Adrenal gland (tissue), 12 donors: ENCODE measurements around the gene HOXA6. TPM values are rescaled to one million over a fixed set of nuclear protein-coding genes. Genes with fewer than 3 reads are reported as not detected.

Experiments
- DNase-seq, 7 donors: peaks; one replicate each; pipeline ENCODE4 v3.0.0-alpha.2; 2019 to 2020
- H3K27ac ChIP-seq, 5 donors: fragments of 200-600 bp; sonication (generic) in 4 of 5; 1 replicate in 3 of 5; 2 replicates in 2 of 5; pipeline versions ENCODE4 v1.5.1 to v1.8.0; 2016 to 2020; ENCODE audit warnings: mild to moderate bottlenecking in 1 of 5
- H3K27me3 ChIP-seq: fragments of 200-600 bp; 2 replicates; pipeline ENCODE4 v1.8.0; 2021
- H3K36me3 ChIP-seq, 2 donors: fragments of 200-600 bp; replicated peaks in 1 of 2; 1 replicate in 1 of 2; 2 replicates in 1 of 2; pipeline versions ENCODE4 v1.5.1 to v1.8.0; 2018 to 2022
- H3K4me1 ChIP-seq, 2 donors: fragments of 200-600 bp; replicated peaks in 1 of 2; 1 replicate in 1 of 2; 2 replicates in 1 of 2; pipeline versions ENCODE4 v1.5.1 to v1.8.0; 2018 to 2021
- H3K4me3 ChIP-seq, 4 donors: fragments of 200-600 bp; sonication (generic) in 3 of 4; one replicate each; pipeline ENCODE4 v1.5.1; 2016 to 2018
- H3K9me3 ChIP-seq, 3 donors: fragments of 200-600 bp; sonication (generic) in 1 of 3; replicated peaks in 1 of 3; 1 replicate in 2 of 3; 2 replicates in 1 of 3; pipeline versions ENCODE4 v1.5.1 to v1.8.0; 2016 to 2021
- POLR2A ChIP-seq, 2 donors: fragments of 450-650 bp; IDR thresholded peaks; one replicate each; pipeline ENCODE4 v1.6.1; 2017; ENCODE audit warnings: antibody characterized with exemption in 2 of 2, mild to moderate bottlenecking in 2 of 2, moderate library complexity in 1 of 2
- WGBS, 4 donors: extraction: QIAGEN DNeasy Blood & Tissue Kit in 2 of 4; methylation state at CpG; one replicate each; pipeline versions ENCODE4 v1.1.5 to v1.1.7; 2013 to 2017; 5-methylcytosine and 5-hydroxymethylcytosine counted together
- intact Hi-C, 2 donors: fragments of 100-400 bp; cut with DNase I; formaldehyde crosslinking; loops; one replicate each; pipeline versions ENCODE4 v1.14.1 to v1.15.0; 2022 to 2023
- polyA plus RNA-seq, 3 donors: library from polyadenylated mRNA; stranded (reverse); fragments of 200-250 nt in 2 of 3; fragments of 350-450 nt in 1 of 3; fragmentation: Illumina TruSeq in 1 of 3; extraction: RNeasy Lipid Tissue Mini Kit (QIAGEN cat#74804) in 1 of 3; gene quantifications; one replicate each; pipeline ENCODE4 v1.2.3, GENCODE V29; 2013 to 2014
- total RNA-seq, 9 donors: library from RNA; depleted of rRNA in 4 of 9; stranded (reverse); fragments of >200 nt in 4 of 9; fragments of 120-200 nt in 1 of 9; fragmentation: NEBNext Ultra II Directional in 1 of 9; extraction: Animal tissue kit (Norgen Biotek cat#: 25700) in 1 of 9; gene quantifications; one replicate each; pipeline versions ENCODE4 v1.1.0 to v1.2.4, GENCODE V29; 2013 to 2023
- TF ChIP-seq, protein P1 (sequence below), 6 experiments: fragments of 450-650 bp in 4 of 6; fragments of 200-600 bp in 2 of 6; sonication (generic) in 1 of 6; IDR thresholded peaks; 1 replicate in 5 of 6; 2 replicates in 1 of 6; pipeline versions ENCODE4 v1.5.1 to v1.8.0; 2016 to 2021; ENCODE audit warnings: antibody characterized with exemption in 6 of 6, mild to moderate bottlenecking in 2 of 6, moderate library complexity in 1 of 6
- donor health status: healthy with polysubstance abuse.
- donor health status: Bipolar disorder and iron deficiency.
- donor health status: DM: yes; HTN: yes; CAD: no.
- donor health status: DM: no; HTN: no; CAD: no.
- donor health status: DM: no; HTN: no; CAD: no.
- donor health status: DM: yes; HTN: yes; CAD: no.

HOXA6 gene
- total and polyA plus RNA-seq, 12 donors = 1.3 to 27.2 (median 14.8) TPM

DNA sequence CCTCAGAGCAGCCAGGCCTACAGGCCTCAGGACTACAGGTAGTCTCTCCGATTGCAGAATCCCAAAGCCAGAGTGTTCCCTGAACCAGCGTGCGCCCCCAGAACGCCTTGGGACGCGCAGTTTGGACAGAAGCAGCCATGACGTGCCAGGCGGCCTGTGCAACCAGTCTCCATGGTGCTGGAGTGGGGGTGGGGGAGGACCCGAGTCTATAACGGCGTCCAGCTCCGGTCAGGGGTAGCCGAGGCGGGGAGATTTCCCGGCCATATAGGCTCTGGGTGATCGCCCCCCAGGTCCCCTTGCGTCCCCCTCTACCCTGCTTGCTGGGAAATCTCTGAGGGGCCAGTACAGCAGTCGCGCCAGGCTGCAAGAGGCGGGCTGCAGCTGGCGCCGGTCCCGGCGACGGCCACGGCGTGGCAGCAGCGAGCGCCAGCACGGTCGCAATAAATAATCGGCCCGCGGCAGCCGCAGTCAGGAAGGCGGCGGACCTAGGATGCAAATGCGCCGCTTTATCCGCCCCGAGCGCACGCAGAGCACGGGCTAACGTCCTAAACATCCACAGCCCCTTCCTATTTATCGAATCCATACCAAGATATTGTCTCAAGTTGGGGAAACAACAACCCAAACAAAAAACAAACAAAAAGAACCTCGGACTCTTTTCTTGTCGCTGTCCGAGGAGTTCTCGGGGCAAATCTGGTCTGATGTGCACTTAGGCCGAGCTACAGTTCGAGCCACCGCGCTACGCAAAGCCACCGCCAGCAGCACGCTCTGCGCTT, 3.2 kb upstream of the HOXA6 start:
- TF ChIP-seq, protein P1, sequence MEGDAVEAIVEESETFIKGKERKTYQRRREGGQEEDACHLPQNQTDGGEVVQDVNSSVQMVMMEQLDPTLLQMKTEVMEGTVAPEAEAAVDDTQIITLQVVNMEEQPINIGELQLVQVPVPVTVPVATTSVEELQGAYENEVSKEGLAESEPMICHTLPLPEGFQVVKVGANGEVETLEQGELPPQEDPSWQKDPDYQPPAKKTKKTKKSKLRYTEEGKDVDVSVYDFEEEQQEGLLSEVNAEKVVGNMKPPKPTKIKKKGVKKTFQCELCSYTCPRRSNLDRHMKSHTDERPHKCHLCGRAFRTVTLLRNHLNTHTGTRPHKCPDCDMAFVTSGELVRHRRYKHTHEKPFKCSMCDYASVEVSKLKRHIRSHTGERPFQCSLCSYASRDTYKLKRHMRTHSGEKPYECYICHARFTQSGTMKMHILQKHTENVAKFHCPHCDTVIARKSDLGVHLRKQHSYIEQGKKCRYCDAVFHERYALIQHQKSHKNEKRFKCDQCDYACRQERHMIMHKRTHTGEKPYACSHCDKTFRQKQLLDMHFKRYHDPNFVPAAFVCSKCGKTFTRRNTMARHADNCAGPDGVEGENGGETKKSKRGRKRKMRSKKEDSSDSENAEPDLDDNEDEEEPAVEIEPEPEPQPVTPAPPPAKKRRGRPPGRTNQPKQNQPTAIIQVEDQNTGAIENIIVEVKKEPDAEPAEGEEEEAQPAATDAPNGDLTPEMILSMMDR (IDR thresholded peaks at IDR 0.05) = peak; percentile 68 to 92 (median 85)
- peak; percentile 51 to 86 for TF ChIP-seq POLR2A (IDR thresholded peaks at IDR 0.05)
- WGBS, 4 donors = 0 to 1% (median 1%) methylated on average over 18 to 58 of the region's 58 CpGs
- no peaks in the 10 kb centered on the region for H3K36me3 ChIP-seq
- DNase-seq = peak; percentile 82 to 90 (median 86)
- no peaks in the 10 kb centered on the region for H3K27me3 ChIP-seq
- intact Hi-C loops = no loop called here
- peaks cover 13 to 40% of the 10 kb centered on the region in 2 donors for H3K4me1 ChIP-seq
- H3K4me3 ChIP-seq = peak overlapping the region in 3 of 4 donors; percentile 27 to 63 (median 51)
- peak overlapping the region; percentile 66 to 99 (median 93) for H3K27ac ChIP-seq
- H3K9me3 ChIP-seq = no peaks in the 10 kb centered on the region

DNA sequence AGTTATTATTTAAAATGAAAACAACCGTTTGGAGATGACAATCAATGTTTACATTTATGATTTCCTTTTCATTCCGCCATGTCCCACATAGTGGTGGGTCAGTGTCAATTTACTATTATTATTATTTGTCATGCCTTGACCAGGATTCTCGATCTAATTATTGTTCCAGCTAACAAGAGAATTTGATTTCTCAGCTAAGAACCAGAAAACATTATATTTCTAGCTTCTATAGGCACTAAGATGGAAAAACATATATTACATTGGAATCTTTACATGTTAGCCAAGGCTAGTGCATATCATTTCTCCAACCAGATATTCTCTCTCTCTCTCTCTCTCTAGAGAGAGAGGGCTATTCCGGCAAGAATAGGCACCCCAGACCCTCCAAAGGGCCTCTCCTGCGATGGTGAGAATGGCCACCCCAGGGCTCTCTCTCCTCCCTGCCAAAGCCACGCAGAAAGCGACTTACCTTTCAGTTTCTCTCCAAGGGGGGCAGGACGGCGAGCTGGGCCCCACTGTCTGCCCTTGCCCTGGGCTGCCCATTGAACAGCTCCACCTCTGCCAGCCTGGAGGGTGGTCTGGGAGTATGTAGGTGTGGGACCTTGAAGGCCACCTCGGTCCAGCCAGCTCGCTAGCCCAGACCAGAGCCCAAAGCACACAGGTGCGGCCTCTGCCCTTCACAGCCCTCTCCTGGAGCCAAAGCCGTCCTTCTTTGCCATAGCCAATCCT, 2.4 kb upstream of the HOXA6 start:
- Histone ChIP-seq H3K9me3 (no peaks in the 10 kb centered on the region), H3K4me3 (peak overlapping the region in 3 of 4 donors; percentile 27 to 63 (median 51)), H3K27me3 (no peaks in the 10 kb centered on the region), H3K36me3 (peaks cover 0 to 5% of the 10 kb centered on the region in 2 donors), H3K27ac (peak overlapping the region; percentile 66 to 99 (median 93)), H3K4me1 (peaks cover 6 to 33% of the 10 kb centered on the region in 2 donors)
- no peak for TF ChIP-seq POLR2A (IDR thresholded peaks at IDR 0.05)
- TF ChIP-seq, protein P1 (IDR thresholded peaks at IDR 0.05) = peak in 1 of 6 experiments; percentile 13
- intact Hi-C loops = no loop called here
- WGBS, 4 donors = 15 to 32% (median 18%) methylated on average over 6 to 13 of the region's 13 CpGs
- peak in 5 of 7 donors; percentile 50 to 76 (median 61) for DNase-seq

DNA sequence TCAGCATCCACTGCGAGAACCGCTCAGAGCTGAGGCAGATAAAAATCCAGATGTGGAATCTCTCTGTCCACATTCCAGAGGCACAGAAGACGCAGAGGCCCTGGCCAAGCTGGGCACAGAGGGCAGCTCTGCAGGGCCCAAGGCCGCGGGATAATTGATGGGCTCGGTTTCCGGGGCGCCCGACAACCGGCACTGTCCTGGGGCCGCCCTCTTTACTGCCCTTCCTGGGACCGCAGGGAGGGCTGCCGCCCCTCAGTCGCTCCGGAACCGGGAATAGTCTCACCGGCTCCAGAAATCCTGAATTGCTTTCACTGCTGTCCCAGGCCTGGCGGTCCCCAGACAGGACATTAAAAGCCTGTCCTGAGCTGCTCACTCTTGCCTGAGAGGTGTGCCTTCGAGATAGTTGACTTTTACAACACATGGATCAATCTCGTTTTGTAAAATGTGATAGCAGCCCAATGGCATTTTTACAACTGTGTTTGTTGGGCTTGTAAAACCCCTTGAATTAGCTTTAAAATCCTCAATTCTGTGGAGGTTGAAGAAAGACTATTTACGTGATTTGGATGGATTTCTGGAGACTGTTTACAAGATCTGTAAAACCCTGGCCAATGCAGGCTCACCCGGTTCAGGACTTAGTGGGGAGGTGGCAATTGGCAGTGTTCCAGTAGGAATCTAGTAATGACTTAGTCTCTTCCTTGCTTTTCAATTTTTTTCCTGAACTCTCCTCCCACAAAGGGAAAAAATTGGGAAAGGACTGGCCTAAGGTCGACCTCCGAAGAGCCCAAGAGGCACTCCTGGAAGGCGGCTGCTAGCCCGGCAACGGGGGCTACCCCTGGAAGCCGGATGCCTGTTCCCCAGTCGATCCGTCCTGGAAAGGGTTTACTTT, 1.4 kb upstream of the HOXA6 start:
- Histone ChIP-seq H3K27ac (peak overlapping the region; percentile 70 to 99 (median 92)), H3K36me3 (peaks cover 0 to 12% of the 10 kb centered on the region in 2 donors), H3K4me3 (peak overlapping the region in 3 of 4 donors; percentile 13 to 63 (median 38)), H3K4me1 (peaks cover 7 to 27% of the 10 kb centered on the region in 2 donors), H3K9me3 (no peaks in the 10 kb centered on the region), H3K27me3 (no peaks in the 10 kb centered on the region)
- intact Hi-C loops = no loop called here
- peak; percentile 58 to 82 (median 75) for DNase-seq
- TF ChIP-seq POLR2A (IDR thresholded peaks at IDR 0.05) = peak; percentile 10 to 44
- TF ChIP-seq, protein P1 (IDR thresholded peaks at IDR 0.05) = no peak
- 12 to 27% (median 13%) methylated on average over 13 to 30 of the region's 30 CpGs for WGBS, 4 donors
